H54 (cell line): Measurements from ENCODE around the gene ANKRD42.

Experiments
- DNase-seq: peaks from one replicate; pipeline ENCODE4 v3.0.0; 2011; ENCODE audit warnings: low spot score, mixed read lengths; ENCODE audit not compliant: insufficient read length
- FAIRE-seq: peaks from 3 replicates; lab custom pipeline; 2011; peaks lifted over from hg19 to GRCh38; lab: Jason Lieb, UNC
- POLR2A ChIP-seq: IDR thresholded peaks from 2 replicates; pipeline ENCODE4 v1.6.1; 2011; ENCODE audit warnings: low read depth, mild to moderate bottlenecking, low read length

Gene ANKRD42

DNA sequence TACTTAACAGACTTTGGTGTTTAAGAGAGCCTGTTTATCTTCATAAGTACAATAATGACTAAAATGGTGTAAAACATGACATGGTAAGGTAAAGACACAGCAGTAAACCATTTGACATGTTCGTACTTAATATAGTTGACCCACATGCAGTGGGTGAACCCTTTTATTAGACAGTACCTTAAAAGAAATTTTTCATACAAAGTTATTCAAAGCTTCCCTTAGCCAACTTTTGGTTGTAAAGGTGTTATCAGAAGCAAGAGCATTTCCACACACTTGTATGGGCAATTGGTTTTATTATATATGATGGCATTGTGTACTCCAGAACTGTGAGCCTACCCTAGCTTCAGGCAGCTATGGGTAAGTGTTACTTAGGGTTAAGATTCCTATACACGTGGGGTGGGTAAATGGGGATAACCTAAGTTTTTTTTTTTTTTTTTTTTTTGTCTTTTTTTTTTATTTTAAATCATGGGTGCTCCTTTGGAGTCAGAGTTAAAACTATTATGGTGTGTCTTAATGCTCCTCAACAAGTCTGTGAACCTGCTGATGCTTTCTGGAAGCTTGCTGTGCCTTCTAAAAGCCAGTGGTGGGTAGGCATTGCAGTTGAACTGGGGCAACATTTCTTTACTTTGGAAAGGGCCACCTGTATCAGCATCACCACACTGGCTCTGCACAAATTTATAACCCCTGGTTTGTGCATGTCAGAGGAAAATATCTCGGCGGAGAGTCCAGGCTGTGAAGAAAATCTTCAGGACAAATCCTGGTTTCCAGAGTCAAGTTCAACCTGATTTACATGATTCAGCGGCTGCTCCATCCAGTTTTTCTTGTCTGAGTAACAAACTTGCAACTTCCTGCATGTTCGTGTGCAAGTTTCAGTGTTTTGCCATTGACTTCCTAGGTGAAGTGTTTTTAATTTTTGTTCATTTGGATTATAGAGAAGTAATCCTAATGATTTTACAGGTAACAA, 33.3 kb upstream of the ANKRD42 start:
- DNase-seq: no peak
- no peak for TF ChIP-seq POLR2A
- no peak for FAIRE-seq

DNA sequence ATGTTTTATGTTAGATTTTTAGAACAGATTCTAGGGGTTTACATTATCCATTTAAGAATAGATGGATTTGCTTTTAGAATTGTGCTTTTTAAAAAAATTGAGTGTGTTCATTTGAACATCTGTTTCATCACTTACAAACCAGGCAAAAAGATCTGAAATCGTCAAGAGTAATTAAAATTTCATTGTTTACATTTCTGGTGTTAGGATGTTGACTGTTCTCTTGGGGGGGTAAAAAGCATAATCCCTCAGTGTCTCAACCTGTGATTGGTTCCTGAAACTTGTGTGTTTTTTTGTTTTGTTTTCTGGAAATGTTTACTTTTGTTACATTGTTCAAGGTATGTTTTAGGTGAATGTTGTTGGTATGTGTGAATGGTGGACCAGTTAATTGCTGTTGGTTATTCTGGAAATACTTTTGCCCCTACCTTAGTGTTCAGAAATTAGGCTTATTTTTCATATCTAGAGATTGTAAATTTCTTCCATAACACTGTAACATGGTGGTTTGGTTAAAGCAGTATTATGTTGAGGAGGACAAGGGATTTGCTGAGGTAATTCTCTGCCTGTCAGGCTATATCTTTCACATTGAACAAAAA, 31.8 kb upstream of the ANKRD42 start:
- no peak for TF ChIP-seq POLR2A
- DNase-seq (no peak), FAIRE-seq (no peak)

DNA sequence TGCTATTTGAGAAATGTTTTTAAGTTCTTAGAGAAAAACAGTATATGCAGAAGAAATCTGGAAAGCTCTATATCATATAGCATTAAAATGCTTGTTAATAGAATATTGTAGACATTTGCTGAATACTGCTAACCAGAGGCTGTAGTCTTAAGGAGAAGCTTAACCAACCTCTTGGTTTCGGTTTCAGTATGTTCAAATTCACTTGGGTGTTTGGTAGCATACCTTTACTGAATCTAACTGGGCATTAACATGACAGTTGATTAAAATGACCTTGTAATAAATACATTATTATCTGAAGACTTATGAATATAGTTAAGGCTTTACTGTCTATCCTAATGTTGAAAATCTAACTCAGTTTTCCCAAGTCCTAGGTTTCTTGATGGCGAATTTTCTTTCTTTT, 31.1 kb upstream of the ANKRD42 start:
- TF ChIP-seq POLR2A: no peak
- DNase-seq: no peak
- peak; percentile 20 for FAIRE-seq

GRCh38 chr11:83166193-83166866, 27.2 kb upstream of the ANKRD42 start:
- TF ChIP-seq POLR2A: no peak
- FAIRE-seq (no peak), DNase-seq (no peak)

DNA sequence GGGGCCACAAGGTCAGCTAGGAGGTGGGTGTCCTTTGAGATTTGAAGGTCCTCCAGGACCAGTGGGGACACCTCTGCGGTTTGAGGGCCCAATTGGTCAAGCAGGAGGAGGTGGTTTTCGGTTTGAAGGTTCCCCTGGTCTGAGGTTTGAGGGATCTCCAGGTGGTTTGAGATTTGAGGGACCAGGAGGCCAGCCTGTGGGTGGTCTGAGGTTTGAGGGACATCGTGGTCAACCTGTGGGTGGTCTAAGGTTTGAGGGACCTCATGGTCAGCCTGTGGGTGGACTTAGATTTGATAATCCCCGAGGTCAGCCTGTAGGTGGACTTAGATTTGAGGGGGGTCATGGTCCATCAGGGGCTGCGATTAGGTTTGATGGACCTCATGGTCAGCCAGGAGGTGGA, 24.8 kb upstream of the ANKRD42 start:
- DNase-seq (no peak), FAIRE-seq (no peak)
- no peak for TF ChIP-seq POLR2A

- FAIRE-seq: peak; percentile 60
Measured at GRCh38 chr11:83170865-83171264, 22.6 kb upstream of the ANKRD42 start.

DNA sequence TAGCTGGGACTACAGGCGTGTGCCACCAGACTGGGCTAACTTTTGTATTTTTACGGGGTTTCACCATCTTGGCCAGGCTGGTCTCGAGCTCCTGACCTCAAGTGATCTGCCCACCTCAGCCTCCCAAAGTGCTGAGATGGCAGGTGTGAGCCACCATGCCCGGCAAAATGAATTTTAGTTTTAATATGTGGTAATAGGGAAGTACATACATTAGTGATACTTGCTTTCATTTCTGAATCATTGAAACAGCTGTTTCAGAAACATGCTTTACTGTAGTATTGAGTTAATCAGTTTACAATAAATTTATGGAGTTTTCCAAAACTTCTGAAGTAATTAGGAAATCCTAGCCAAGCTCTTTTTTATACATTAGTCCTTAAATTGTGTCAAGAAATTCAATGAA, 21.0 kb upstream of the ANKRD42 start:
- no peak for TF ChIP-seq POLR2A
- no peak for FAIRE-seq
- DNase-seq: no peak

More at GRCh38 chr11:83170865-83171264, 22.6 kb upstream of the ANKRD42 start:
- DNase-seq: no peak
- no peak for TF ChIP-seq POLR2A

- no peak for TF ChIP-seq POLR2A
- FAIRE-seq: peak; percentile 41
- no peak for DNase-seq
Measured at GRCh38 chr11:83174008-83174407, 19.5 kb upstream of the ANKRD42 start.

- FAIRE-seq: peak; percentile 6
- TF ChIP-seq POLR2A: no peak
- DNase-seq: no peak
Measured at GRCh38 chr11:83175815-83176214, 17.7 kb upstream of the ANKRD42 start.

DNA sequence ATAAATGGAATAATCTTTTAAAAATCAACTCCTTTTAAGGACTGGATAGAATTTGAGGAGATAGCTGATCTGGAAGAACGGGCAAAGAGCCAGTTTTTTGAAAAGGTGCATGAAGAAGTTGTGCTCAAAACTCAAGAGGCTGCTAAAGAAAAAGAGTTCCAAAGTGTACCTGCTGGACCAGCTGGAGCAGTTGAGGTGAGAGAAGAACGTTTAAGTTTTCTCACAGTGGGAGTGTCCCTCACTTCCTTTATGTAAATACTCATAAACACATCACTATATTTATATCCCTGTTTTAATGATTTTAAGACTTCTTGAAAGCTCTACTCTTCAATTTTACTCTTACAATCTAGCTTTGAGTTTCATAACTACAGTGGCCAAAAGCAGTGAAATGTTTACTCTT, 11.7 kb upstream of the ANKRD42 start:
- FAIRE-seq: peak; percentile 23
- no peak for TF ChIP-seq POLR2A
- no peak for DNase-seq

- no peak for TF ChIP-seq POLR2A
- no peak for DNase-seq
- FAIRE-seq: peak; percentile 41
Measured at GRCh38 chr11:83185767-83186166, 7.7 kb upstream of the ANKRD42 start.

DNA sequence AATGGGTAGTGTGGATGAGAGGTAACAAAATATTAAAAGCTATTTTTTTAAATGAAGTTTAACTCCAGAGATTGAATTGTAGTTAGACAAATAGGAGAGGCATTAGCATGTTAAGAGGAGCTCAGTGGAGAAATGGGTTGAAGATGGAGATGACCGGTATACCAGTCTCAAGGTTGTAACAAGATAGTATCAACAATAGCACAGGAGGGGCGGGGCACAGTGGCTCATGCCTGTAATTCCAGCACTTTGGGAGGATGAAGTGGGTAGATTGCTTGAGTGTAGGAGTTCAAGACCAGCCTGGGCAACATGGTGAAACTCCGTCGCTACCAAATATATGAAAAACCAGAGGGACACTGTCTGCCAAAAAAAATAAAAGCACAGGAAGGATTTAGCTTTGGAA, 6.0 kb upstream of the ANKRD42 start:
- TF ChIP-seq POLR2A: no peak

DNA sequence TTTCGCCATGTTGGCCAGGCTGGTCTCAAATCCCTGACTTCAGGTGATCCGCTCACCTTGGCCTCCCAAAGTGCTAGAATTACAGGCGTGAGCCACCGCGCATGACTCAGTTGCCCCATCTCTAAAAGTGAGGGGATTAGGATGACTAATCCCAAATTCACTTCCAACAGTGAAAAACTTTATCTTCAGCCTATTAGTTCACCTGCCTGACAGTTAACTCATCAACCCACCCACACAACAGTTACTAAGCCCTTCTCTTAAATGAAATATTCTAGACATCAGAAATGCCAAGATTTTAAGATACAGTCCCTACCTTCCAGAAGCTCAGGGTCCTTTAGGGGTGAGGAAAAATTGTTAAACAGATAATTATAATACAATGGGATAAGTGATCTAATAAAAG, 2.0 kb upstream of the ANKRD42 start:
- FAIRE-seq: no peak
- DNase-seq: no peak
- TF ChIP-seq POLR2A: no peak

More for the DNA sequence above, 6.0 kb upstream of the ANKRD42 start:
- FAIRE-seq (no peak), DNase-seq (no peak)

DNA sequence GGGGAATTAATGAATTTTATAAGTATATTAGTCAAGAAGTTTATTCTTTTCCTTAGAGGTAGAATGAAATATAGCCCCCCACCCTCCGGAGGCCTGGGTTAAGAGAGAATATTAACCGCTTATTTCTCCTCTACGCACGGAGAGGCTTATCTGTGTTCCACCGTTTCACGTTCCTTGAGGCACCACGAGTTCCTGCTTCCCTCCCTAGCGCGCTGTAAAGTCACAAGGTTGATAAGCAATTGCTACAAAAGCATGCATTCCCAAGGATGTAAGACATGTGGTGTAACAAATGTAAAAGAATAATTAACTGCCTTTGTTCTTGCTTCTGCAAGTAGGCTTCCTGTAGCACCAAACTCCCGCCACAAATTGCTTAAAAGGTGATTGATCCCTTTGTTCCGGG, 1.5 kb upstream of the ANKRD42 start:
- no peak for TF ChIP-seq POLR2A
- FAIRE-seq (no peak), DNase-seq (no peak)
